Mammary epithelial cell (primary cell): ENCODE results near the gene MUC6.

ENCODE experiments used
- EZH2 ChIP-seq: IDR thresholded peaks from 2 replicates; pipeline ENCODE4 v1.6.1; 2012; ENCODE audit warnings: low read length, inconsistent platforms, borderline replicate concordance
- TF ChIP-seq, protein P1 (sequence below), 2 donors: IDR thresholded peaks in 1 of 2; conservative IDR thresholded peaks in 1 of 2; 2 replicates each; pipeline ENCODE4 v1.5.1; 2011 to 2012; ENCODE audit warnings: inconsistent platforms in 2 of 2, low read length in 2 of 2, mild to moderate bottlenecking in 2 of 2, control low read depth in 1 of 2, low read depth in 1 of 2; ENCODE audit not compliant: insufficient read depth in 1 of 2; ENCODE audit errors: extremely low read depth in 1 of 2

DNA sequence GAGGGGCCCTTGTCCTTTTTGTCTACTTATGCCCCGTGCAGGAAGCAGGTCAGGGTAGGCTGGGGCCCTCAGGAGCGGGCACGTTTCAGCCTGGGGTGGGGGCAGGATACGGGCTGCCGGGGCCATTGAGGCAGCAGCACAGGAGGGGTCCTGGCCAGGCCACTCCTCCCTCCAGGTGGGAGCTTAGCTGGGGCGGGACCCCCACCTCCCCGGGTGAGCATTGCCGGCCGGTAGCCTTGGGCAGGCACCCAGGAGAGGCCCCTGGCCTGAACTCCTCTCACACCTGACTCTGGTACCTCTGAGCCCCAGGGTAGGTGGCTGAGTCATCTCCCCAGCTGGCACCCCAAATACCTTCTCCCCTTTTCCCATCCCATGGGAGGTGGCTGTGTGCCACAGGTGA, 5.0 kb upstream of the MUC6 start:
- TF ChIP-seq, protein P1, sequence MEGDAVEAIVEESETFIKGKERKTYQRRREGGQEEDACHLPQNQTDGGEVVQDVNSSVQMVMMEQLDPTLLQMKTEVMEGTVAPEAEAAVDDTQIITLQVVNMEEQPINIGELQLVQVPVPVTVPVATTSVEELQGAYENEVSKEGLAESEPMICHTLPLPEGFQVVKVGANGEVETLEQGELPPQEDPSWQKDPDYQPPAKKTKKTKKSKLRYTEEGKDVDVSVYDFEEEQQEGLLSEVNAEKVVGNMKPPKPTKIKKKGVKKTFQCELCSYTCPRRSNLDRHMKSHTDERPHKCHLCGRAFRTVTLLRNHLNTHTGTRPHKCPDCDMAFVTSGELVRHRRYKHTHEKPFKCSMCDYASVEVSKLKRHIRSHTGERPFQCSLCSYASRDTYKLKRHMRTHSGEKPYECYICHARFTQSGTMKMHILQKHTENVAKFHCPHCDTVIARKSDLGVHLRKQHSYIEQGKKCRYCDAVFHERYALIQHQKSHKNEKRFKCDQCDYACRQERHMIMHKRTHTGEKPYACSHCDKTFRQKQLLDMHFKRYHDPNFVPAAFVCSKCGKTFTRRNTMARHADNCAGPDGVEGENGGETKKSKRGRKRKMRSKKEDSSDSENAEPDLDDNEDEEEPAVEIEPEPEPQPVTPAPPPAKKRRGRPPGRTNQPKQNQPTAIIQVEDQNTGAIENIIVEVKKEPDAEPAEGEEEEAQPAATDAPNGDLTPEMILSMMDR (conservative IDR thresholded peaks at IDR 0.05 in 1 of 2, IDR thresholded peaks at IDR 0.05 in 1 of 2; ENCODE audit: extremely low read depth in 1 of 2, insufficient read depth in 1 of 2, low read depth in 1 of 2, low read length in 2 of 2) = no peak
- no peak for TF ChIP-seq EZH2
